ENCODE results near the gene PPIL6.

DNA sequence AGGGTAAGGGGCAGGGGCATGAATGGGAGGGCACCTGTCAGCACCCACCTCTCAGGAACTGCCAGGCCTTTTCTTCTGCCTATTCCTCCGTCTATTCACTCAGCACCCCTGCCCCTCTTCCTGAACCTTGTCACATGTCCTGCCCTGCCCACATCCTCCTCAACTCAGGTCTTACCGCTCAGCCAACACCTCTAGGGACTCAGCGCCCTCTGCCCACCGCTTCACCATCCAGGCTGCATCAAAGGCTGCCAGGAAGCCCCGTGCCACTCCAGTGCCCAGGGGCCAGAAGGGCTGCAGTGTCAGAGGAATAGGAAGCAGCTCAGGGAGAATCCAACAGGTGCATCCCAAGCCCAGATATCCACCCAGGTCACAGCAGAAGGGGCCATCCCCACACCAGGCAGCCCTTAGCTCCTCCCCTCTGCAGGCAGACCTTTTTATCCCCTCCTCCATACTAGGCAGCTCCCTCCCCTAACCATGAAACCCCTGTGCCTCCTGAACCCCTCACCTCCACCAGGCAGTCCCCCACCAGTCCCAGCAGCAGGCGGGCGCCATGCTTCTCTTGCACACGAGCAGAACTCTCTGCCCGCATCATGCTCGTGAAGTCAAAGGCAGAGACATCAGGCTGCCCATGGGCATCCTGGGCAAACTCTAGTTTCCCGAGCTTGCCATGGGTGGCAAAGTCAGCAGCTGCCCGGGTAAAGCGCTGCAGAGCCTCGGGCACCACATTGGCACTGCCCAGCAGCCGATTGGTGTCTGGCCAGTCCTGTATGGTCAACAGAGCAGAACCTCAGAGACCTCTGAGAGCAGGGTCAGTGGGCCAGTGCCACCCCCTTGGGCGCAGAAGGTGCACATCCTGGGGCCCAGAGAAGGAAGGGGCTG lies 9.6 kb upstream of the PPIL6 start:
- TF ChIP-seq, protein P1, sequence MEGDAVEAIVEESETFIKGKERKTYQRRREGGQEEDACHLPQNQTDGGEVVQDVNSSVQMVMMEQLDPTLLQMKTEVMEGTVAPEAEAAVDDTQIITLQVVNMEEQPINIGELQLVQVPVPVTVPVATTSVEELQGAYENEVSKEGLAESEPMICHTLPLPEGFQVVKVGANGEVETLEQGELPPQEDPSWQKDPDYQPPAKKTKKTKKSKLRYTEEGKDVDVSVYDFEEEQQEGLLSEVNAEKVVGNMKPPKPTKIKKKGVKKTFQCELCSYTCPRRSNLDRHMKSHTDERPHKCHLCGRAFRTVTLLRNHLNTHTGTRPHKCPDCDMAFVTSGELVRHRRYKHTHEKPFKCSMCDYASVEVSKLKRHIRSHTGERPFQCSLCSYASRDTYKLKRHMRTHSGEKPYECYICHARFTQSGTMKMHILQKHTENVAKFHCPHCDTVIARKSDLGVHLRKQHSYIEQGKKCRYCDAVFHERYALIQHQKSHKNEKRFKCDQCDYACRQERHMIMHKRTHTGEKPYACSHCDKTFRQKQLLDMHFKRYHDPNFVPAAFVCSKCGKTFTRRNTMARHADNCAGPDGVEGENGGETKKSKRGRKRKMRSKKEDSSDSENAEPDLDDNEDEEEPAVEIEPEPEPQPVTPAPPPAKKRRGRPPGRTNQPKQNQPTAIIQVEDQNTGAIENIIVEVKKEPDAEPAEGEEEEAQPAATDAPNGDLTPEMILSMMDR (IDR thresholded peaks at IDR 0.05), result no peak
- TF ChIP-seq POLR2A (IDR thresholded peaks at IDR 0.05), result no peak
